ENCODE data around the gene RETN.

The RETN gene

GRCh38 chr19:7685546-7686445 is 16.9 kb downstream of the RETN start:
- no peak for DNase-seq

GRCh38 chr19:7687177-7687576 is 18.3 kb downstream of the RETN start:
- DNase-seq = no peak

GRCh38 chr19:7689165-7689564 is 20.3 kb downstream of the RETN start:
- DNase-seq = no peak

GRCh38 chr19:7690779-7691258 is 22.0 kb downstream of the RETN start:
- DNase-seq = no peak

- no peak for DNase-seq
Measured at GRCh38 chr19:7691497-7691896, 22.6 kb downstream of the RETN start.

GRCh38 chr19:7692417-7693088 is 23.7 kb downstream of the RETN start:
- DNase-seq = no peak

GRCh38 chr19:7694499-7694898 is 25.6 kb downstream of the RETN start:
- DNase-seq = no peak

GRCh38 chr19:7697721-7698287 is 29.0 kb downstream of the RETN start:
- DNase-seq = no peak

- DNase-seq = no peak
Measured at GRCh38 chr19:7698583-7698982, 29.7 kb downstream of the RETN start.

- no peak for DNase-seq
Measured at GRCh38 chr19:7699003-7699402, 30.2 kb downstream of the RETN start.

- no peak for DNase-seq
Measured at GRCh38 chr19:7699417-7700401, 30.9 kb downstream of the RETN start.

GRCh38 chr19:7701049-7701653 is 32.3 kb downstream of the RETN start:
- no peak for DNase-seq

GRCh38 chr19:7701654-7702457 is 33.0 kb downstream of the RETN start, which contains the start of gene FCER2:
Gene FCER2, minus strand, starts transcription at chr19:7702131. Its CDS starts 2,371 bp downstream, at chr19:7699760.
- no peak for DNase-seq

GRCh38 chr19:7703332-7703731 is 34.5 kb downstream of the RETN start:
- no peak for DNase-seq

- DNase-seq = no peak
Measured at GRCh38 chr19:7704280-7705060, 35.6 kb downstream of the RETN start.

- peak; percentile 76 for DNase-seq
Measured at GRCh38 chr19:7705387-7706187, 36.7 kb downstream of the RETN start.

GRCh38 chr19:7706188-7706954 is 37.5 kb downstream of the RETN start:
- DNase-seq = no peak

- no peak for DNase-seq
Measured at GRCh38 chr19:7706955-7707456, 38.2 kb downstream of the RETN start.
